NT2/D1 (cell line): ENCODE data around the gene UNC45B.
"Not testable (repeated sequence)": the region's sequence is repeated elsewhere in the genome, so short reads cannot be mapped to it uniquely, and the experiment has no call there.

ENCODE experiments used
- DNase-seq: peaks from one replicate; pipeline ENCODE4 v3.0.0-alpha.2; 2011; ENCODE audit warnings: low read depth, low spot score
- H3K27me3 ChIP-seq: 2 replicates; pipeline ENCODE4 v1.6.0; 2011; ENCODE audit warnings: mild to moderate bottlenecking; ENCODE audit not compliant: insufficient read length, insufficient read depth
- H3K36me3 ChIP-seq: 2 replicates; pipeline ENCODE4 v1.6.1; 2011; ENCODE audit warnings: mild to moderate bottlenecking, low read length, mixed read lengths; ENCODE audit not compliant: insufficient read depth, insufficient read length
- H3K4me1 ChIP-seq: 2 replicates; pipeline ENCODE4 v1.5.1; 2011; ENCODE audit not compliant: insufficient read depth, insufficient read length
- H3K4me3 ChIP-seq: 2 replicates; pipeline ENCODE4 v1.5.1; 2011; ENCODE audit warnings: low read depth; ENCODE audit not compliant: insufficient read length
- H3K9ac ChIP-seq: 2 replicates; pipeline ENCODE4 v1.6.0; 2011; ENCODE audit warnings: low read depth; ENCODE audit not compliant: insufficient read length
- H3K9me3 ChIP-seq: 2 replicates; pipeline ENCODE4 v1.5.1; 2011; ENCODE audit warnings: mild to moderate bottlenecking, low read length; ENCODE audit not compliant: insufficient read depth
- SUZ12 ChIP-seq: IDR thresholded peaks from 2 replicates; pipeline ENCODE4 v1.6.1; 2011; ENCODE audit not compliant: insufficient read length, insufficient read depth; ENCODE audit errors: extremely low read depth
- YY1 ChIP-seq: IDR thresholded peaks from 2 replicates; pipeline ENCODE4 v1.6.1; 2011; ENCODE audit not compliant: insufficient read length, insufficient read depth
- ZNF274 ChIP-seq: IDR thresholded peaks from 2 replicates; pipeline ENCODE4 v1.6.1; 2011; ENCODE audit warnings: mild to moderate bottlenecking, low read depth, low read length

The UNC45B gene

GRCh38 chr17:35227546-35227945, 79.9 kb downstream of the UNC45B start:
- Histone ChIP-seq H3K9me3 (peaks cover 3% of the 10 kb centered on the region; the same call in 1 of the 2 replicates), H3K36me3 (no peaks in the 10 kb centered on the region), H3K4me3 (no peak overlapping the region), H3K27me3 (no peaks in the 10 kb centered on the region), H3K9ac (no peak overlapping the region), H3K4me1 (no peaks in the 10 kb centered on the region)
- TF ChIP-seq SUZ12 (no peak), ZNF274 (no peak), YY1 (no peak)
- no peak for DNase-seq

GRCh38 chr17:35229638-35230037, 82.0 kb downstream of the UNC45B start:
- Histone ChIP-seq H3K36me3 (no peaks in the 10 kb centered on the region), H3K9me3 (no peaks in the 10 kb centered on the region), H3K27me3 (no peaks in the 10 kb centered on the region), H3K4me1 (no peaks in the 10 kb centered on the region), H3K4me3 (no peak overlapping the region), H3K9ac (no peak overlapping the region)
- no peak for DNase-seq
- no peak for TF ChIP-seq YY1
- no peak for TF ChIP-seq SUZ12
- no peak for TF ChIP-seq ZNF274

- not testable (repeated sequence) for H3K36me3 ChIP-seq, H3K4me1 ChIP-seq, H3K4me3 ChIP-seq, H3K9me3 ChIP-seq, DNase-seq, H3K9ac ChIP-seq, H3K27me3 ChIP-seq
Observed at GRCh38 chr17:35234315-35234714, 86.7 kb downstream of the UNC45B start.

- DNase-seq, result no peak
- no peak overlapping the region for H3K9ac ChIP-seq
- no peak overlapping the region for H3K4me3 ChIP-seq
Observed at GRCh38 chr17:35235289-35235688, 87.7 kb downstream of the UNC45B start.

GRCh38 chr17:35235917-35236316, 88.3 kb downstream of the UNC45B start:
- Histone ChIP-seq H3K4me1 (no peaks in the 10 kb centered on the region), H3K4me3 (no peak overlapping the region), H3K9ac (no peak overlapping the region), H3K9me3 (no peaks in the 10 kb centered on the region), H3K27me3 (no peaks in the 10 kb centered on the region), H3K36me3 (no peaks in the 10 kb centered on the region)
- no peak for DNase-seq
- TF ChIP-seq SUZ12 (no peak), YY1 (no peak), ZNF274 (no peak)

More at GRCh38 chr17:35235289-35235688, 87.7 kb downstream of the UNC45B start:
- Histone ChIP-seq H3K27me3 (no peaks in the 10 kb centered on the region), H3K9me3 (no peaks in the 10 kb centered on the region), H3K4me1 (no peaks in the 10 kb centered on the region), H3K36me3 (no peaks in the 10 kb centered on the region)
- no peak for TF ChIP-seq YY1
- TF ChIP-seq ZNF274, result no peak
- no peak for TF ChIP-seq SUZ12

GRCh38 chr17:35236821-35237220, 89.2 kb downstream of the UNC45B start:
- TF ChIP-seq SUZ12 (no peak), YY1 (no peak), ZNF274 (no peak)
- Histone ChIP-seq H3K9ac (no peak overlapping the region), H3K9me3 (no peaks in the 10 kb centered on the region), H3K4me3 (no peak overlapping the region), H3K36me3 (no peaks in the 10 kb centered on the region), H3K27me3 (no peaks in the 10 kb centered on the region), H3K4me1 (no peaks in the 10 kb centered on the region)
- DNase-seq, result no peak

- no peaks in the 10 kb centered on the region for H3K9me3 ChIP-seq
- H3K4me1 ChIP-seq, result no peaks in the 10 kb centered on the region
- H3K9ac ChIP-seq, result no peak overlapping the region
- no peaks in the 10 kb centered on the region for H3K27me3 ChIP-seq
- no peaks in the 10 kb centered on the region for H3K36me3 ChIP-seq
- DNase-seq, result no peak
- TF ChIP-seq YY1 (no peak), SUZ12 (no peak), ZNF274 (no peak)
- no peak overlapping the region for H3K4me3 ChIP-seq
Observed at GRCh38 chr17:35238821-35239220, 91.2 kb downstream of the UNC45B start.
